Chondrocyte (in vitro differentiated cells): ENCODE measurements around the gene RCN2. TPM values are rescaled to one million over a fixed set of nuclear protein-coding genes. Genes with fewer than 3 reads are reported as not detected.

Experiments
- DNase-seq: peaks from one replicate; pipeline ENCODE4 v3.0.0; 2021; ENCODE audit warnings: mixed read lengths, low spot score
- H3K27ac Mint-ChIP-seq: one replicate; pipeline ENCODE4 v1.8.0; 2021; ENCODE audit warnings: mild to moderate bottlenecking, moderate library complexity, mixed read lengths; ENCODE audit not compliant: unreplicated experiment
- H3K27me3 Mint-ChIP-seq: 2 replicates; pipeline ENCODE4 v1.8.0; 2021; ENCODE audit warnings: low read depth, mixed read lengths
- H3K36me3 Mint-ChIP-seq: 2 replicates; pipeline ENCODE4 v1.8.0; 2021; ENCODE audit warnings: low read depth, mixed read lengths
- H3K4me1 Mint-ChIP-seq: 2 replicates; pipeline ENCODE4 v1.8.0; 2021; ENCODE audit warnings: low read depth, mild to moderate bottlenecking, mixed read lengths
- H3K4me3 Mint-ChIP-seq: one replicate; pipeline ENCODE4 v1.8.0; 2021; ENCODE audit warnings: mild to moderate bottlenecking, moderate library complexity, mixed read lengths; ENCODE audit not compliant: unreplicated experiment
- H3K9me3 Mint-ChIP-seq: 2 replicates; pipeline ENCODE4 v1.8.0; 2021; ENCODE audit warnings: low read depth, mixed read lengths
- CTCF ChIP-seq: fragments of 200-600 bp; sonication (generic); IDR thresholded peaks from 2 replicates; pipeline ENCODE4 v1.5.0; 2021; ENCODE audit warnings: antibody characterized with exemption, mild to moderate bottlenecking, moderate library complexity
- total RNA-seq: library from RNA; stranded (reverse); gene quantifications from 3 replicates; pipeline ENCODE4 v1.2.1, GENCODE V29; 2021

The RCN2 gene
- total RNA-seq, 1 donor from 2014 or later: 72.1 TPM

GRCh38 chr15:76994496-76994895 lies 62.9 kb downstream of the RCN2 start:
- Mint-ChIP-seq H3K27me3 (no peaks in the 10 kb centered on the region), H3K27ac (no peak overlapping the region), H3K4me1 (no peaks in the 10 kb centered on the region), H3K9me3 (no peaks in the 10 kb centered on the region), H3K36me3 (no peaks in the 10 kb centered on the region), H3K4me3 (no peak overlapping the region)
- TF ChIP-seq CTCF: no peak
- DNase-seq: no peak

DNA sequence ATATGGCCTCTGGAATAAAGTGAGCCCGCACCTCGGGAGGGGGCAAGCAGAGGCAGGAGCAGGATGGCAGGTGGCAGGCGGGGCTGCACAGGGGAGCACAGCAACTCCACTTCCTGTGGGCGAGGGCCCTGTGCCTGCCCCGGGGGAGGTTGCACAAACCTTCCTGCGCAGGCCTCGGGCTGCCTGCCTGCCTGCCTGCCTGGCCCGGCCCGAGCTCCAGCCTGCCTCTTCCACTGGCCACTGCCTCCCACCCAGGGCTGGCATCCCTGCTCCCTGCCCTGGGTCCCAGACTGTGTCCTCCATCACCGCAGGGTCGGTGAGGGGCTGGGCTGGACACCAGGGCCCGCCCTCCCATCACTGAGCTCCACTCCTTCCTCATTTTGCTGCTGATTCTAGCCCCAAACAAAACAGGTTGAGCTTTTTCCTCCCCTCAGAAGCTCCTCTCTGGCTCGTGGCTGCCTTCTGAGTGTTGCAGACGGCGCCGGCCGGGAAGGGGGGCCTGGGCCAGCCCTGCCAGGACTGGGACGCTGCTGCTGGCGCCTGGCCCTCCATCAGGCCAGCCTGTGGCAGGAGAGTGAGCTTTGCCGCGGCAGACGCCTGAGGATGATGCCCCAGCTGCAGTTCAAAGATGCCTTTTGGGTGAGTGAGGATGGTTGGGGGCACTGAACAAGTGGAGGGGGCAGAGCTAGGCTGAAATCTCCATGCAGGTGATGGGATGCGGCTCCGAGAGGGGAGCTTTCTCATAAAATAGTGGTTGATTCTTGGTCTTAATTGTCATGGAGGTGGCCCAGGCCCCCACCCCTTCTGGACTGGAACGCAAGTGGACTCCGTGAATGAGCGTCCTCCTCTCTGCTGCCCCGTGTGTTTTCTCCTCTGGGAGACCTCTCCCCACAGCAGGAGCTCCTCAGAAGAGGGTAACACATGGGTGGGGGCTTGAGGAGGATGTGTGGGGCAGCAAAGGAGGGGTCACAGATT lies 63.7 kb downstream of the RCN2 start, which contains the start of gene PSTPIP1:
PSTPIP1 (plus strand) TSS at position 156 of the 975 bp plus-strand sequence; CDS start at position 604, 448 bp downstream.
- Mint-ChIP-seq H3K4me3 (no peak within 1 kb of the TSS), H3K27ac (no peak within 1 kb of the TSS), H3K9me3 (no peaks in the 10 kb centered on the region), H3K36me3 (no peaks in the 10 kb centered on the region), H3K4me1 (no peaks in the 10 kb centered on the region), H3K27me3 (no peaks in the 10 kb centered on the region)
- TF ChIP-seq CTCF: no peak
- DNase-seq: peak; percentile 76

- Mint-ChIP-seq H3K36me3 (no peaks in the 10 kb centered on the region), H3K27ac (no peak overlapping the region), H3K4me3 (no peak overlapping the region), H3K9me3 (no peaks in the 10 kb centered on the region), H3K4me1 (no peaks in the 10 kb centered on the region), H3K27me3 (no peaks in the 10 kb centered on the region)
- DNase-seq: peak; percentile 59
- TF ChIP-seq CTCF: no peak
Measured at GRCh38 chr15:76996076-76996525, 64.6 kb downstream of the RCN2 start.

DNA sequence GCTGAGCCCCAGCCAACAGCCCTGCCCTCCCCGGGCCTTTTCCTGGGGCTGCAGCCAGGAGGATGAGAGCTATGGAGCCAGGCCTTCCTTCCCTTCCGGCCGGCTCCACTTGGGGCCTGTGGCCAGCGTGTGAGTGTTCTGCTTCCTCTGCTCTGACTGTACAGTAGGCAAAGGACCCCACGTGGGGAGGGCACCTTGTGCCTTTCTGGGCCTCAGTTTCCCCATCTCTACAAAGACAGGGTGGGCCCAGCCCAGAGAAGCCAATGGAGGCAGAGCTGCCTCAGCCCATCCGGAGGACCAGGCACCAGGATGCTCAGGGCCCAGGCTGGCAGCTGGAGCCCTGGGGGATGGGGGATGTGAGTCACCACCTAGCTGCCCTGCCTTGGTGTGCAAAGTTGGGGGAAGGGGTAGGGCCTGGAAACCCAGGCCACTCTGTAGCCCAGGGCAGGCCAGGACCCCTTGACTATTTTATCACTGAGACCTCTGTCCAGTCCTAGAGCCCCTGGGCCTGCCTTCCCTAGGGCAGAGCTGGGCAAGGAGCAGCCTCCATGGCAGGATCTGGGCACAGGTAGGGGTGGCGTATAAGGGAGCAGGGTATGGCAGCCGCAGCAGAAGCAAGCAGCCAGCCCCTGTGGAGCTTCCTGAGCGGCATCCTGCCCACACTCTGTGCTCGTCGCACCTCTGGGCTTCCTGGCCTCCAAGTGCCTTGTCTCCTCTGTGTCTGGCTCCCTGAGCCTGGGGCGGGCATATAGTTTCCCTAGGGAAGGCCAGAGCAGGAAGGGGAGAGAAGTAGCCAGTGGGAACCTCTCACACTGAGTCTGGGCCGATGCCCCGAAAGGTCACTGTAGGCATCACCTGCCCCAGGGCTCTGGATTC lies 65.2 kb downstream of the RCN2 start:
- TF ChIP-seq CTCF: no peak
- H3K4me1 Mint-ChIP-seq: no peaks in the 10 kb centered on the region
- no peak overlapping the region for H3K27ac Mint-ChIP-seq
- H3K27me3 Mint-ChIP-seq: no peaks in the 10 kb centered on the region
- no peaks in the 10 kb centered on the region for H3K36me3 Mint-ChIP-seq
- H3K9me3 Mint-ChIP-seq: no peaks in the 10 kb centered on the region
- DNase-seq: peak; percentile 75
- H3K4me3 Mint-ChIP-seq: no peak overlapping the region
